Ectodermal cell (in vitro differentiated cells): ENCODE measurements around the gene CFAP73.
A peak's percentile ranks its signal among the peaks of the same experiment; 100 is the strongest.

ENCODE experiments used
- H3K27ac ChIP-seq: 2 replicates; pipeline ENCODE4 v1.7.0; 2013; ENCODE audit warnings: mild to moderate bottlenecking, low read depth, low read length; ENCODE audit not compliant: insufficient read depth, poor library complexity, severe bottlenecking
- H3K27me3 ChIP-seq: 2 replicates; pipeline ENCODE4 v1.7.0; 2013; ENCODE audit warnings: mild to moderate bottlenecking, low read length; ENCODE audit not compliant: insufficient read depth, control insufficient read depth, poor library complexity, severe bottlenecking
- H3K36me3 ChIP-seq: one replicate; pipeline ENCODE4 v1.7.0; 2013; ENCODE audit warnings: low read length; ENCODE audit not compliant: control insufficient read depth, insufficient read depth
- H3K4me1 ChIP-seq: one replicate; pipeline ENCODE4 v1.7.0; 2013; ENCODE audit warnings: low read length; ENCODE audit not compliant: control insufficient read depth, insufficient read depth
- H3K4me3 ChIP-seq: 2 replicates; pipeline ENCODE4 v1.7.0; 2013; ENCODE audit warnings: low read depth, low read length, control low read depth; ENCODE audit not compliant: insufficient read depth
- H3K9me3 ChIP-seq: 2 replicates; pipeline ENCODE4 v1.7.0; 2013; ENCODE audit warnings: mild to moderate bottlenecking, low read length, moderate library complexity; ENCODE audit not compliant: control insufficient read depth
- WGBS, 2 experiments: methylation state at CpG; one replicate each; pipeline ENCODE4 v1.1.7; 2013; ENCODE audit warnings: missing lambda C conversion rate in 2 of 2; 5-methylcytosine and 5-hydroxymethylcytosine counted together

Gene CFAP73

DNA sequence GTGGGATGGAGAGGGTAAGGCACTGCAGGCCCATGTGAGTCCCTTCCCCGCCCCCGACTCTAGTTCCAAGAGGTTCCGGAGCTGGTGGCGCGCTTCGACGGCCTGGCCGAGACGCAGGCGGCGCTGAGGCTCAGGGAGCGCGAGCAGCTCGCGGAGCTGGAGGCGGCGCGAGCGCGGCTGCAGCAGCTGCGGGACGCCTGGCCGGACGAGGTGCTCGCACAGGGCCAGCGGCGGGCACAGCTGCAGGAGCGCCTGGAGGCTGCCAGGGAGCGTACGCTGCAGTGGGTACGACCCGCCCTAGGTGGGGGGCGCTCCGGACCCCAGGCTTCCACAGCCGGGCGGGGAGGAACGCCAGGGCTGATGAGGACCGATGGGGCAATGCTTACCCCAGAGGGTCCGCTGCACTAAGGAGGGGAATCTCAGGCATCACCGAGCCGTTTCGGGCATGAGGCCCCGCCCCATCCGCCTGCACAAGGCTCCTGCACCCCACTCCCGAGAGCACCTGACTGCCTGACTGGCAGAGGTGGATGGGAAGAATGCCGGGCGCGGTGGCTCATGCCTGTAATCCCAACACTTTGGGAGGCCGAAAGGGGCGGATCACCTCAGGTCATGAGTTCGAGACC lies 4.9 kb downstream of the CFAP73 start:
- Histone ChIP-seq H3K36me3 (peaks cover 9% of the 10 kb centered on the region), H3K4me1 (peaks cover 18% of the 10 kb centered on the region), H3K4me3 (peak overlapping the region; percentile 18), H3K9me3 (no peaks in the 10 kb centered on the region), H3K27me3 (peaks cover 45% of the 10 kb centered on the region), H3K27ac (no peak overlapping the region)
- WGBS, 2 experiments, result 7% methylated on average over 51 of the region's 51 CpGs

DNA sequence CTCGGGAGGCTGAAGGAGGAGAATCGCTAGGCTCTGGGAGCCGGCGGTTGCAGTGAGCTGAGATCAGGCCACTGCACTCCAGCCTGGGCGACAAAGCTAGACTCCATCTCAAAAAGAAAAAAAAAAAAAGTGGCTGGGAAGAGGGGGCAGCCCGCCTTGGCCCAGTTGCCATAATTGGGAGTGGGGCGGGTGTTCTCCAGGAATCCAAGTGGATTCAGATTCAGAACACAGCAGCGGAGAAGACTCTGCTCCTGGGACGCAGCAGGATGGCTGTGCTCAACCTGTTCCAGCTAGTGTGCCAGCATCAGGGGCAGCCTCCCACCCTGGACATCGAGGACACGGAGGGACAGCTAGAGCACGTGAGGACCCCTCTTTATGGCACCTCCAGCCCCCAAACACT lies 5.5 kb downstream of the CFAP73 start:
- 83% methylated on average over 12 of the region's 12 CpGs for WGBS, 2 experiments
- H3K4me1 ChIP-seq, result peaks cover 16% of the 10 kb centered on the region

DNA sequence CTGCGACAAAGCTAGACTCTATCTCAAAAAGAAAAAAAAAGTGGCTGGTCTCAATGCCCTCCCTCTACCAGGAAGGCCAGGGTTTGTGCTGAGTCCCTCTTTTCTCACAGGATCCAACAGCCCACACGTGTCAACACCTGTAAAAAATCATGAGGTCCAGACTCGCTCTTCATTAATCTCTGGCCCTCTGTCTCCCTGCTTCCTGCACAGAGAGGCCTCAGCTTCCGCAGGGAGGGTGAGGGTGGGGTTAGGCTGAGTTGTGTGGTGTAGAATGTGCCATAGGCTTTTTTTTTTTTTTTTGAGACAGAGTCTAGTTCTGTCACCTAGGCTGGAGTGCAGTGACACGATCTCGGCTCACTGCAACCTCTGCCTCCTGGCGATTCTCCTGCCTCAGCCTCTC lies 6.1 kb downstream of the CFAP73 start:
- 84 to 87% methylated on average over 7 of the region's 7 CpGs for WGBS, 2 experiments
- Histone ChIP-seq H3K27ac (no peak overlapping the region), H3K4me3 (no peak overlapping the region), H3K27me3 (peaks cover 45% of the 10 kb centered on the region), H3K9me3 (no peaks in the 10 kb centered on the region), H3K4me1 (peaks cover 13% of the 10 kb centered on the region), H3K36me3 (peaks cover 11% of the 10 kb centered on the region)

More for the DNA sequence above, 5.5 kb downstream of the CFAP73 start:
- Histone ChIP-seq H3K27ac (no peak overlapping the region), H3K27me3 (peaks cover 45% of the 10 kb centered on the region), H3K36me3 (peaks cover 11% of the 10 kb centered on the region), H3K4me3 (no peak overlapping the region), H3K9me3 (no peaks in the 10 kb centered on the region)

DNA sequence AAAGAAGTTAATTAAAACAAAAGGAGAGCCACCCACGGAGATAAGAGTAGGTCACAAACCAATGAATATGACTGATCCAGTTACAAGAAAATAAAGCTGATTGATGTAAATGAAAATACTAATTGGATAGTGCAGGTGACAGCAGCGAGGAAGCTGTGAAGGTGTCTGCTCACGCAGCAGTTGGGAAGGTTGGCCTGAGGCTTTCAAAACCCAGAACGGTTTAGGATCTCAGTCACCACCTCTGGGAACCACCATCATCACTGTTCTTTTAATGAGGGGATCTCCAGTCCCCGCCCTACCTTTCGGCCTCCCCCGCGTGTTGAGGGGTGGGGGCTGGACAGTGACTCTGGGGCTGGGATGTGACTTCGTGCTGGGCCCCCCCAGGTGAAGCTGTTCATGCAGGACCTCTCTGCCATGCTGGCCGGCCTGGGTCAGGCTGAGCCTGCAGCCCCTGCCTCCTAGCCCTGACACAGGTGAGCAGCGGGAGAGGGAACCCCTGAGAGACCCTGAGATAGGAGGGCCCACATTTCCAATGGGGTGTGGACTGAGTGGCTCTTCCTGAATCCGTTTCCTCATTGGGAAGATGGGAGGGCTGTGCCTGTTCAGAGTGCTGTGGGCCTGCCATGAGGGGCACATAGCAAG lies 7.8 kb downstream of the CFAP73 start:
- peaks cover 11% of the 10 kb centered on the region for H3K36me3 ChIP-seq
- peaks cover 36% of the 10 kb centered on the region for H3K27me3 ChIP-seq
- no peak overlapping the region for H3K4me3 ChIP-seq
- WGBS, 2 experiments, result 93% methylated on average over 12 of the region's 12 CpGs
- H3K4me1 ChIP-seq, result peaks cover 16% of the 10 kb centered on the region
- H3K9me3 ChIP-seq, result no peaks in the 10 kb centered on the region
- H3K27ac ChIP-seq, result no peak overlapping the region

DNA sequence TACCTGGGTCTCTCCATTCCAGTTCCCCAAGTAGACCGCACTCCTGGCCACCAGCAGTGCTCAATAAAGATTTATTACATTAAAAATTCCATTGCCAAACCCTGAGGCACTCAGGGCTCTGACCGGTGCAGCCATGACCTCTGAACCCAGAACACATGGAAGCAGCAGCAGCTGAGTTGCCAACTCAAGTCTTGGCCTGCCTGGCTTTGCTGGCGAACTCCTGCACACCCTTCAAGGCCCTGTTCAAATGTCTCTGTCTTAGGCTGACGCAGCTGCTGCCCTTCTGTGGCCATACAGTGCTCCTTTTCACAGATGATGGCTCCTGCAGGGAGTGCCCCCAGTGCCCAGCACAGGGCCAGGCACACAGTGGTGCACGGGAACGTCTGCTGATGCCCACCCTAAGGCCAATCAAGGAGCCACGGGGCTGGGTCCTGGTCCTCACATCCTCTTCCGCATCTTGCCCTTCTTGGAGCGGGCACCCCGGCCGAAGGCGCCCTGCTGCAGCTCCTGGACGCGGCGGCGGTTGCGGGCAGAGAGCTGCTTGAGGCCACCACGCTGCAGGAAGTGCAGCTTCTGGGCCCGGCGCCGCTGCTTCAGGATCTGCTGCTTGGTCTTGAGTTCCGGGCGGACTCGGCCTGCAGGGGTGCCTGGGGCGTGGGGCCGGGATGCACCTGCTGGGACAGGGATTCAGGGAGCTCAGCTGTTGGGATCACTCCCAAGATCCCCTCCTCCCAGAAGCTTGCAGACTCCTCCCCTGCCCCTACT lies 9.1 kb downstream of the CFAP73 start:
- WGBS, 2 experiments, result 96% methylated on average over 26 of the region's 26 CpGs
- peaks cover 11% of the 10 kb centered on the region for H3K36me3 ChIP-seq

DNA sequence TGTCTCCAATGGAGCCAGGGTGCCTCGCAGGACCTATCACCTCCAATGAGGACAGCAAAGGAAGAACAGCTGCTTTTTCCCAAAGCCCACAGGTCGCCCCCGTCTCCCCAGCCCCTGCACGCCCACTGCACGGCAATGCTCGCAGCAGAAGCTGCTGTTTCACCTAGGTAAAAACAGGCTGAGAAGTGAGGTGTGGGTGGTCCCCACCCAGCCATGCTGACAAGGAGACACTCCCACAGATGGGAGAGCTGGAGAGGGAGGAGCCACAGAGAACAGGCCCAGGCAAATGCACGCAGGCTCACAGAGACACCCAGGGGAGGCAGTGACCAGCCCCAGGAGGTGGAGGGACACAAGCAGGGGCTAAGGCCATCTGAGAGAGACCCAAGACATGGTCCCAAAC lies 10.4 kb downstream of the CFAP73 start:
- H3K36me3 ChIP-seq, result peaks cover 11% of the 10 kb centered on the region
- WGBS, 2 experiments, result 94 to 95% methylated on average over 7 of the region's 7 CpGs
- peaks cover 10% of the 10 kb centered on the region for H3K27me3 ChIP-seq
- H3K4me1 ChIP-seq, result peaks cover 23% of the 10 kb centered on the region
- H3K27ac ChIP-seq, result no peak overlapping the region
- no peak overlapping the region for H3K4me3 ChIP-seq
- no peaks in the 10 kb centered on the region for H3K9me3 ChIP-seq

More for the DNA sequence above, 9.1 kb downstream of the CFAP73 start:
- Histone ChIP-seq H3K27ac (no peak overlapping the region), H3K27me3 (peaks cover 23% of the 10 kb centered on the region), H3K9me3 (no peaks in the 10 kb centered on the region), H3K4me3 (no peak overlapping the region), H3K4me1 (peaks cover 23% of the 10 kb centered on the region)

DNA sequence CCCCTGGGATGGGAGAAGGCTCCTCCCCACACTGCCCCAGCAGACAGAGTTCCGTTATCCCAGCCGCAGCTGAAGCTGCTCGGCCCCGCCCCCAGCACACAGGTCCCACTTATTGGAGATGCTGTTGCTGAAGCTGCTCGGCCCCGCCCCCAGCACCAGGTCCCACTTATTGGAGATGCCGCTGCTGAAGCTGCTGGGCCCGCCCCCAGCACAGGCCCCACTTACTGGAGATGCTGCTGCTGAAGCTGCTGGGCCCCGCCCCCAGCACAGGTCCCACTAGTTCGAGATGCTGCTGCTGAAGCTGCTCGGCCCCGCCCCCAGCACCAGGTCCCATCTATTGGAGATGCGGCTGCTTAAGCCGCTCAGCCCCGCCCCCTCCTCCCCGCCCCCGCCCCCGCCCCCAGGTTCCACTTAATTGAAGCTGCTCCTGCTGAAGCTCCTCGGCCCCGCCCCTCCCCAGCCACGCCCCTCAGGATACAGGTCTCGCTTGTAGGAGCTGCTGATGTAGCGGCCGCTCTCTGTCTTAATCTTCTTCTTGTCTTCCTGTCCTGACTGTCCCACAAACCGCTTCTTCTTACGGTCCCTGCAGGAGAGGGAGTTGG lies 12.0 kb downstream of the CFAP73 start:
- no peaks in the 10 kb centered on the region for H3K27me3 ChIP-seq
- H3K4me1 ChIP-seq, result peaks cover 23% of the 10 kb centered on the region
- no peaks in the 10 kb centered on the region for H3K9me3 ChIP-seq
- H3K27ac ChIP-seq, result peak overlapping the region; percentile 79
- no peak overlapping the region for H3K4me3 ChIP-seq
- 4 to 8% methylated on average over 20 to 26 of the region's 26 CpGs for WGBS, 2 experiments
- peaks cover 12% of the 10 kb centered on the region for H3K36me3 ChIP-seq

DNA sequence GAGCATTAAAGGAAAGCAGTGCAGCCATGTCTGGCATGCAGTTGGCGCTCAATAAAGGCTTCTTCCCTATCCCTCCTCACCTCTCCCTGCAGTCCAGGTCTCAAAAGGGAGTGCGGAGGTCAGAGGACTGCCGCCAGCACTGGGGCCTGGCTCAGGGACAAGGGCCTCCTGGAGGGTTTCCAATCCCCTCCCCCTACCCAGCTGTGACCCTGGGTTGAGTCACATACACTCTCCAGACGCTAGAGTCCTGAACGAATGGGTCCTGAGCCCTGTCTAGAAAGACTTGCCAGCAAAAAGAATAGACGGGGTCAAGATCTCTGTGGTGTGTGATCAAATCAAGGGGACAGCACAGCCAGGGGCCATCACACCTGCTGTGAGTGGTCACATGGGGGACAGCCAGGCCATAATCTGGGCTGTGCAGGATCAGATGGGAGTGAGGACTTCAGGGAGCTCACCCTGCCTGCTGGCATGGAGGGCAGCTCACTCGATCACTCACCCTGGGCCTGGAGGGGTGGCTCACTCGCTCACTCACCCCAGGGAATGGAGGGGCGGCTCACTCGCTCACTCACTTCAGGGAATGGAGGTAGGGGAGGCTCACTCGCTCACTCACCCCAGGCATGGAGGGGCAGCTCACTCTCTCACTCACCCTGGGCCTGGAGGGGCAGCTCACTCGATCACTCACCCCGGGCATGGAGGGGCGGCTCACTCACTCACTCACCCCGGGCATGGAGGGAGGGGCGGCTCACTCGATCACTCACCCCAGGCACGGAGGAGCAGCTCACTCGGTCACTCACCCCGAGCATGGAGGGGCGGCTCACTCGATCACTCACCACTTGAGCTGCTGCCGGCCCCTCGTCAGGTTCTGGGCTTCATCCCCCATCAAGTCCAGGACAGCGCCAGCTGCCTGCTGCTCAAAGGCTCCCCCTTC lies 12.8 kb downstream of the CFAP73 start:
- Histone ChIP-seq H3K27me3 (no peaks in the 10 kb centered on the region), H3K4me1 (peaks cover 23% of the 10 kb centered on the region), H3K9me3 (no peaks in the 10 kb centered on the region), H3K36me3 (peaks cover 17% of the 10 kb centered on the region), H3K27ac (peak overlapping the region; percentile 79), H3K4me3 (no peak overlapping the region)
- 68 to 72% methylated on average over 25 of the region's 25 CpGs for WGBS, 2 experiments

DNA sequence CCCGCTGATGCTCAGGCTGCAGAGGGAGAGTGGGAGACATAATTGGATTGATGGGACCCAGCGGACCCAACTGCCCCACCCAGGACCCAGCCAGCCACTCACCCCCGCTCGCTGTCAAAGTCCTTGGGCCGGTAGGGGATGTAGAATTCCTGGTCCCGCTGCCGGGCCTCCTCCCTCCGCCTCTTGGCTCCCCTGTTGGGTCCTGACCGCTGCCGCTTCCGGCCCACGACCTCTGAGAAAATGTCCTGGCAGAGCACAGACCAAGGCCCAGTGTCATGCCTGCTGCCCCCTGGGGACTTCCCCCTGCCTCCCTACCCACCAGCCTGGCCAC lies 13.5 kb downstream of the CFAP73 start:
- H3K27ac ChIP-seq, result no peak overlapping the region
- no peak overlapping the region for H3K4me3 ChIP-seq
- H3K4me1 ChIP-seq, result peaks cover 23% of the 10 kb centered on the region
- peaks cover 17% of the 10 kb centered on the region for H3K36me3 ChIP-seq
- H3K9me3 ChIP-seq, result no peaks in the 10 kb centered on the region
- WGBS, 2 experiments, result 83 to 88% methylated on average over 12 of the region's 12 CpGs
- no peaks in the 10 kb centered on the region for H3K27me3 ChIP-seq
